Neural crest cell (in vitro differentiated cells): Measurements from ENCODE around the gene ULBP3. TPM values are rescaled to one million over a fixed set of nuclear protein-coding genes. Genes with fewer than 3 reads are reported as not detected.
"Not testable (repeated sequence)": the region's sequence is repeated elsewhere in the genome, so short reads cannot be mapped to it uniquely, and the experiment has no call there.

Source experiments
- DNase-seq: peaks from one replicate; pipeline ENCODE4 v3.0.0; 2021; ENCODE audit warnings: low read depth, mixed read lengths, low spot score
- H3K27ac Mint-ChIP-seq: one replicate; pipeline ENCODE4 v1.8.0; 2021; ENCODE audit warnings: mild to moderate bottlenecking, mixed read lengths; ENCODE audit not compliant: unreplicated experiment
- H3K27me3 Mint-ChIP-seq: 2 replicates; pipeline ENCODE4 v1.8.0; 2021; ENCODE audit warnings: low read depth, mild to moderate bottlenecking, mixed read lengths
- H3K36me3 Mint-ChIP-seq: 2 replicates; pipeline ENCODE4 v1.8.0; 2021; ENCODE audit warnings: low read depth, mild to moderate bottlenecking, mixed read lengths
- H3K4me1 Mint-ChIP-seq: 2 replicates; pipeline ENCODE4 v1.8.0; 2021; ENCODE audit warnings: mixed read lengths
- H3K4me3 Mint-ChIP-seq: one replicate; pipeline ENCODE4 v1.8.0; 2021; ENCODE audit warnings: mild to moderate bottlenecking, mixed read lengths
- H3K9me3 Mint-ChIP-seq: 2 replicates; pipeline ENCODE4 v1.8.0; 2021; ENCODE audit warnings: mixed read lengths
- total RNA-seq: library from RNA; stranded (reverse); gene quantifications from 2 replicates; pipeline ENCODE4 v1.2.1, GENCODE V29; 2021
- TF ChIP-seq, protein P1 (sequence below): fragments of 200-600 bp; sonication (generic); conservative IDR thresholded peaks from 2 replicates; pipeline ENCODE4 v1.5.0; 2021; ENCODE audit warnings: antibody characterized with exemption, mild to moderate bottlenecking

Gene ULBP3
- total RNA-seq, 1 donor from 2014 or later = 17.5 TPM

DNA sequence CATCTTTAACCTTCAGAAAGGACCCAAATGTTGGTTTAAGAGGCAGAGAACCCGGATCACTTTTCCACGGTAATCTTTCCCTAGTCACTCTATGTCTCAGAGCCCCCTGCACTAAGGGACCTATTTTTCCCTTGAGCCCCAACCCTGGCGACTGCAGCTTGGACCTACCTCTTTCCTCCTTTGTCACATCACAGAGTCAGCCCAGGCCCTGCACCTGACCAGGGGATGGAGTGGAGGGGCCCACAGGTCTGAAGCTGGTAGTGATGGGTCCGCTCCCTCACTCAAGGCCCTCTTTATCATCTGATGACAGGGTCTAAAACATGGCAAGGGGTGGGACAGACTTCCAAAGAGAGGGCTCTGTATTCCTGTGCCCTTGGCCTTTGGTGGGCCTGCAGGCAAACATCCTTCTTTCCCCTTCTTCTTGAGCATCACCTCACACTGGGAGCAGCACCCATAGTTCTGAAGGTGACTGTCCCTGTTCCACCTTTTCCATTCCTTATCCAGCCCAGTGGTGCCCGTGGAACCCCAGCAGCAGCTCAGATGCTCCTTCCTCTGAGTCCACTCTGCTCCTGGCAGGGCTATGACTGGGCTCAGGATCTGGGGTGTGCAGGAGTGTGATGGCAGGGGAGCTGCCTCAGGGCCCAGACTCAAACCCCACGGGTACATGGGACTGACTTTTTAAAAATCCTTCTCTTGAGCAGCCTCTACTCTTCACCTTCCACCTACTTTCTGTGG, 49.9 kb downstream of the ULBP3 start:
- Mint-ChIP-seq H3K9me3 (no peaks in the 10 kb centered on the region), H3K27me3 (peaks cover 63% of the 10 kb centered on the region), H3K36me3 (no peaks in the 10 kb centered on the region), H3K4me3 (no peak overlapping the region), H3K27ac (no peak overlapping the region), H3K4me1 (peaks cover 2% of the 10 kb centered on the region)
- TF ChIP-seq, protein P1, sequence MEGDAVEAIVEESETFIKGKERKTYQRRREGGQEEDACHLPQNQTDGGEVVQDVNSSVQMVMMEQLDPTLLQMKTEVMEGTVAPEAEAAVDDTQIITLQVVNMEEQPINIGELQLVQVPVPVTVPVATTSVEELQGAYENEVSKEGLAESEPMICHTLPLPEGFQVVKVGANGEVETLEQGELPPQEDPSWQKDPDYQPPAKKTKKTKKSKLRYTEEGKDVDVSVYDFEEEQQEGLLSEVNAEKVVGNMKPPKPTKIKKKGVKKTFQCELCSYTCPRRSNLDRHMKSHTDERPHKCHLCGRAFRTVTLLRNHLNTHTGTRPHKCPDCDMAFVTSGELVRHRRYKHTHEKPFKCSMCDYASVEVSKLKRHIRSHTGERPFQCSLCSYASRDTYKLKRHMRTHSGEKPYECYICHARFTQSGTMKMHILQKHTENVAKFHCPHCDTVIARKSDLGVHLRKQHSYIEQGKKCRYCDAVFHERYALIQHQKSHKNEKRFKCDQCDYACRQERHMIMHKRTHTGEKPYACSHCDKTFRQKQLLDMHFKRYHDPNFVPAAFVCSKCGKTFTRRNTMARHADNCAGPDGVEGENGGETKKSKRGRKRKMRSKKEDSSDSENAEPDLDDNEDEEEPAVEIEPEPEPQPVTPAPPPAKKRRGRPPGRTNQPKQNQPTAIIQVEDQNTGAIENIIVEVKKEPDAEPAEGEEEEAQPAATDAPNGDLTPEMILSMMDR = no peak
- no peak for DNase-seq

DNA sequence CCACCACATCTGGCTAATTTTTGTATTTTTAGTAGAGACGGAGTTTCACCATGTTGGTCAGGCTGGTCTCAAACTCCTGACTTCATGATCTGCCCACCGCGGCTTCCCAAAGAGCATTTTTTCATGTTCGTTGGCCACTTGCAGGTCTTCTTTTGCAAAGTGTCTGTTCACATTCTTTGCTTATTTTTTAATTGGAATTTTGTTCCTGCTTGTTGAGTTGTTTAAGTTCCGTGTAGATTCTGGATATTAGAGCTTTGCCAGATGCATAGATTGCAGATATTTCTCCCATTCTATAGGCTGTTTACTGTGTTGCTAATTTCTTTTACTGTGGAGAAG, 51.8 kb downstream of the ULBP3 start:
- not testable (repeated sequence) for H3K27ac Mint-ChIP-seq, H3K4me1 Mint-ChIP-seq, H3K9me3 Mint-ChIP-seq, DNase-seq, H3K36me3 Mint-ChIP-seq, H3K4me3 Mint-ChIP-seq
- peaks cover 82% of the 10 kb centered on the region for H3K27me3 Mint-ChIP-seq
- TF ChIP-seq, protein P1 = peak; percentile 23

DNA sequence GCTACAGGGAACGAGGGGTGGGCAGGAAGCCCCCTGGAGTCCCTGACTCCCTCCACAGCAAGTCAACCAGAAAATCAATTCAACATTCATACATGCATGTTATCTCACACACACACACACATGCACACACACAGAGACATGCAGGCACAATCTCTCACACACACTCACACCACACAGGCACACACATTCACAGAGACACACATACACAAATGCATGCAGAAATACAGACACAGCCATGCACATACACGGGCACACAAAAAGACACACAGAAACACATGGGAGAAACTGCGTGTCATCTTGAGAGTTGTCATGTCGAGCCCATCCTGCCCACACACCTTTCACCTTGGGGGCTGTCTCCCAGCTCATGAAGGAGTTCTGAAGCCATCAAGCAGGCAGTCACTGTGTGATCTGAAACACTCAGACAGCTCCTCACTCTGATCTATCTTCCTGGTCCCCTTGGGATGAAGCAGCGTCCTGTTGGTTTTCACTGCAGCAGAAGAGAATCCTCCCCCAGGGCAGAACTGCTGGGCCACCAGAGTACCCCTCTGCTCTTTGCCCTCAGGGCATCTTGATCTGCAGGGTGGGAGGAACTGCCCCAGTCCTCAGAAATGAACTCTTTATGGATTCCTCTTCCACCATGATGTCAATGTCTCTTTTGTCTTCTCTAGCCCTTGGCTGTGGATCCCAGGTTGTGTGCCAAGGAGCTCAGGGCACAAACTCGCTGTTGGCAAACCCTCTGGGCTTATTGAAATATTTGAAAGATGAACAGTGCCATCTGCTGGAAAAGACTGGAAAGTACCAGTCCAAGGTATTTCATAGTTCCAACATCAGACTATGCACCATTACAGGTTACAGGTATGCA, 52.4 kb downstream of the ULBP3 start:
- H3K27me3 Mint-ChIP-seq = peaks cover 88% of the 10 kb centered on the region
- peak; percentile 39 for DNase-seq
- no peak overlapping the region for H3K4me3 Mint-ChIP-seq
- TF ChIP-seq, protein P1 = peak; percentile 81
- peaks cover 4% of the 10 kb centered on the region for H3K4me1 Mint-ChIP-seq
- no peaks in the 10 kb centered on the region for H3K9me3 Mint-ChIP-seq
- H3K27ac Mint-ChIP-seq = no peak overlapping the region
- no peaks in the 10 kb centered on the region for H3K36me3 Mint-ChIP-seq

DNA sequence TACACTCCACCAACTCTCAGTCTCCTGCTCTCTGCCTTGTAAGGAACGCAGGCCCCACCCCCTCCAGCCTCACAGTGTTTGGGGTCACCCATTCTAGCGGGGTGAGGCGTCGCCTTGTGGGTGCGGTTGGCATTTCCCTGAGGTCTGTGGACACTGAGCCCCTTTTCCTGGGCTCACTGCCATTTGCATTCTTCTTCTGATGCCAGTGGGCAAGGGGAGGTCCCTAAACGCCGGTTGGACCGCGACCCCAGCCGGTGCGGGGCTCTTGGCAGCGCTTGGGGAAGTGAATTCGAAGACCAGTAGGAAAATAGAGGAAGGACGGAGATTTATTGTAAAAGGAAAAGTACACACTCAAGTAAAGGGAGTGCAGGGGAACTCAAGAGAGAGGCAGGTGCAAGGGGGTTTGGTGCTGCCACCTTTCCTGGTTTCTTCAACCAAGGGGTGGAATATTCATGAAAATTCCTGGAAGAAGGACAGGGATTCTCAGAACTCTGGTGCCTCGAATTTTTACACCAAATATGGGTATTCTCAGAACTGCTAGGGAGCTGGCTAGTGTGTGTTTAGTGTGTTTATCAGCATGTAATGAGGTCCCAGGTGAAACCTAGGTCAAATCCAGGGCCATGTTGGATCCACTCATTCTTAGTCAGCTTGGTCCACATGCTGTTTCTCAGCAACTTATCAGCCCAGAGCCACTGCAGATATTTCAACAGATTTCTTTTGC, 53.5 kb downstream of the ULBP3 start:
- DNase-seq, H3K4me3 Mint-ChIP-seq, H3K36me3 Mint-ChIP-seq, H3K9me3 Mint-ChIP-seq, H3K4me1 Mint-ChIP-seq, H3K27ac Mint-ChIP-seq: not testable (repeated sequence)
- peaks cover 92% of the 10 kb centered on the region for H3K27me3 Mint-ChIP-seq

DNA sequence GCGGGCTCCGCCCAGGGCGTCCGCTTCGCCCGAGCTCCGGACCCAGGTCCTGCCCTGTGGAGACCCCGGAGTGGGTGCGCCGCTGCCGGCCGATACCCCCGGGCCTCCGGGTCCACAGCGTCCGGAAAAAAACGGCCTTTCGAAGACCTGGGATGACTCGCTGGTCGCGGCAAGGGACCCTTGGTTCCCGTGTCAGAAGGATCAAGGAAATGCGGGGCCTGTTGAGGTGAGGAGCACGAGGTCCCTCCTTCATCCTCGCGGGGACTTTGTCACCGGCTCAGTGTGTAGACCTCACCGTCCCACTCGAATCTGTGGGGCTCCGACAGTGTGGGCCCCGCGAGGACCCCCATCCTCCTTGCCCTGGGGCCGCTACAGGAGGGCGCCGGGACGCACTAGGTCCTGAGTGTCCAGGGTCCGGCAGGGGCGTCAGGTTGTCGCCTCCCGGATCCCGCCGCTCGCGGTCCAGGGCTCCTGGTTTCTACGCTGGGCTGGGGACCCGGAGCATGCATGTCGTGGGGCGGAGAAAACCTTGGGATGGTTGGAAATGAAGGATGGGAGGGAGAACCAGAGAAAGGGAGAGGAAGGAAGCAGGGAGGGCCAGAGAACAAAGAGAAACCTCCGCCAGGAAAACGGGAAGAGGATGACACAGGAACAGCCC, 54.2 kb downstream of the ULBP3 start:
- H3K27me3 Mint-ChIP-seq = peaks cover 96% of the 10 kb centered on the region
- H3K9me3 Mint-ChIP-seq, H3K27ac Mint-ChIP-seq, H3K36me3 Mint-ChIP-seq, H3K4me1 Mint-ChIP-seq, DNase-seq, H3K4me3 Mint-ChIP-seq: not testable (repeated sequence)

DNA sequence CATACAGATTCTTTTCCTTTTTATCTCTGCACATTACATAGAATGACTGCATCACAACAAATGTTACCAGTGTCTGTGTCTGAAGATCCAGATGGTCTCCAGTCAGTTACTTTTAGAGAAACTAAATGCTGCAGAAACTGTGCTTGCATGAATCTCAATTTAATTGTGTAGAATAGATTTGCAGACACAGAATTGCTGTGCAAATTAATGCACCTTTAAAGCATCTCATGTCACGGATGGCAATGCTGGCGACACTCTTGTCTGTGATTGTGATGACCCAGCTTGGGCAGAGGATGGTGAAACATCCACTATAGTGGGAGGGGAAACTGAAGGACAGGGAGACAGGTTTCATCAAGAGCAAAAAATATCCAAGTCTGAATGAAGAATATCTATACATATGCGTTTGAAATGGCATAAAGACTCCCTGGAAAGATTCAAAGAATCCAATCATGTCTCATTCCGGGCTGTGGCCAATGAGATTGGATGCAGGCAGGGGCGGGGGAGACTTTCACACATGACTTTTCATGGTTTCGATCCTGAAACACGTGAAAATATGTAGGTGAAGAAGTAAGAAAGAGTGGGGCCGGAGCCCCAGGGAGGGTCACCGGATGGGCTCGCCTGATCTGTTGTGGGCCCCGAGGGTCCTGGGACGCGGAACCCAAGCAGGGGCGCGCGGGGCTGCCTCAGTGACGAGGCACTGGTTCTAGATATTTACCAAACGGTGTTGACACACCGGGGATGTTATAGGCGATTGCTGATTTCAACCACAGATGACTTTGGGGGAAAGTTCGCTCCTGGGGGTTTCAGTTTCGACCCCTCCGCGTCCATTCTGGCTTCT, 54.9 kb downstream of the ULBP3 start:
- not testable (repeated sequence) for H3K36me3 Mint-ChIP-seq, H3K4me3 Mint-ChIP-seq, DNase-seq, H3K4me1 Mint-ChIP-seq, H3K9me3 Mint-ChIP-seq, H3K27ac Mint-ChIP-seq
- H3K27me3 Mint-ChIP-seq = peaks cover 98% of the 10 kb centered on the region

DNA sequence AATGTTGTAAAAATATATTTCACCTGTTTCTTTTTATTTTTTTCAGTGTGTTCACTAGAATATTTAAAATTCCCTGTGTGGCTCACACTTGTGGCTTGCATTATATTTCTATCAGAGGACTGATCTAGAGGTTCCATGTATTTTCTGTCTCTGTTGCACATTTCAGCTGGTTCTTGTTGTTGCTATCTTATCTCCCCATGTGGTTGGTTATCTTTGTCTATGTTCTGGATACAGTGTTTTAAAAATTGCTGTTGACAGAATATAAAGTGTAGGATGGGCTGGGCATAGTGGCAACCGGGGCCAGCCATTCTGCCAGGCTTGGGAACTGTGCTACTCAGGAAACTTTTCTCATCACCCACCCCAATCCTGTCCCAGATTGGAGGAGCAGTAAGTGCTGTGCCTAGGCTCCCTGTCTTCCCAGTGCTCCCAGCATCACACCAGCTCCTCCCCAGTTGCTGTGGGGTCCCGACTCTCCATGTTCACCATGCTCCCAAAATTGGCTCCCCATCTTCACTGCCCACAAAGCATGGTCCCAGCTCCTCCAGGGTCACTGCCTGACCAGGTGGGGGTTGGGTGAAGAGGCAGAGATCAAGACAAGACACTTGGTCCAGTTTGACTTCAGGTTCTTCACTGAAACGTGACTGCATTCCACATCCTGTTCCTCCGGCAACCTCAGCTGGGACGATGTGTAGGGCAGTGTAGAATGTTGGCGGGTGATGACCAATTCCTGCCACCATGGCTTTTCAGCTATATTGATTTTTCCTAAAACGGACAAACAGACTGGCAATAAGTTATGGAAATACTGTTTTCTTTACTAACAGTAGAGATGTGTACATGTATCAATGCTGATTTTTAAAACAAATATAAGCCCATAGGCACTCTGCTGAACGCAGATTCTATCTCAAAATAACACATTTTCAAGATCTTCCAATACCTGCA, 55.8 kb downstream of the ULBP3 start:
- H3K4me1 Mint-ChIP-seq, DNase-seq, H3K36me3 Mint-ChIP-seq, H3K27ac Mint-ChIP-seq, H3K4me3 Mint-ChIP-seq, H3K9me3 Mint-ChIP-seq: not testable (repeated sequence)
- peaks cover 98% of the 10 kb centered on the region for H3K27me3 Mint-ChIP-seq
